BE2C (cell line): ENCODE data around the gene QRSL1.

Experiments used
- DNase-seq: peaks from one replicate; pipeline ENCODE4 v3.0.0-alpha.2; 2020
- H3K27me3 ChIP-seq: fragments of 250-450 bp; sonication (Bioruptor Pico); 2 replicates; pipeline ENCODE4 v1.5.1; 2020; ENCODE audit warnings: mild to moderate bottlenecking
- H3K36me3 ChIP-seq: fragments of 250-450 bp; sonication (Bioruptor Pico); 2 replicates; pipeline ENCODE4 v1.5.1; 2020; ENCODE audit warnings: mild to moderate bottlenecking
- H3K4me1 ChIP-seq: fragments of 250-450 bp; sonication (Bioruptor Pico); 2 replicates; pipeline ENCODE4 v1.5.1; 2020
- H3K4me3 ChIP-seq: 2 replicates; pipeline ENCODE4 v1.5.1; 2011; ENCODE audit warnings: low read depth, low read length
- H3K9me3 ChIP-seq: fragments of 250-450 bp; sonication (Bioruptor Pico); 2 replicates; pipeline ENCODE4 v1.5.1; 2020
- TF ChIP-seq, protein P1 (sequence below): IDR thresholded peaks from 2 replicates; pipeline ENCODE4 v1.5.1; 2012; ENCODE audit warnings: mild to moderate bottlenecking, low read depth, low read length

QRSL1 gene

DNA sequence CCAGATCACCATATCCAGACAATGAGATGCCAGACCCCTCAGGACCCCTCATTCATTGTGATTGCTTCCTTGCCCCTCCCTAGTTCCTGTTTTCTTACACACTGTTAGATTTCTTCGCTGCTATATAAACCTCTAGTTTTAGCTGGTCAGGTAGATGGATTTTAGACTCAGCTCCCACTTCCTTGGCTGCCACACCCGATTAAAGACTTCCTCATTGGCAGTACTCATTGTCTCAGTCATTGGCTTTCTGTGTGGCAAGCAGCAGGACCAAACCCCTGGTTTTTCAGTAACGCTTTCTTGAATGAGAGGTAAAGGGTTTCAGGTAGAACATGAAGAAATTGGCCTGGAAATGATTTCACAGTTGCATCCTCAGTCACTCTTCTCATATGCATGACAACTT is 47.9 kb downstream of the QRSL1 start:
- no peak for DNase-seq
- Histone ChIP-seq H3K4me3 (no peak overlapping the region), H3K36me3 (no peaks in the 10 kb centered on the region), H3K4me1 (no peaks in the 10 kb centered on the region), H3K9me3 (no peaks in the 10 kb centered on the region), H3K27me3 (no peaks in the 10 kb centered on the region; the same call in 1 of the 2 replicates)
- TF ChIP-seq, protein P1, sequence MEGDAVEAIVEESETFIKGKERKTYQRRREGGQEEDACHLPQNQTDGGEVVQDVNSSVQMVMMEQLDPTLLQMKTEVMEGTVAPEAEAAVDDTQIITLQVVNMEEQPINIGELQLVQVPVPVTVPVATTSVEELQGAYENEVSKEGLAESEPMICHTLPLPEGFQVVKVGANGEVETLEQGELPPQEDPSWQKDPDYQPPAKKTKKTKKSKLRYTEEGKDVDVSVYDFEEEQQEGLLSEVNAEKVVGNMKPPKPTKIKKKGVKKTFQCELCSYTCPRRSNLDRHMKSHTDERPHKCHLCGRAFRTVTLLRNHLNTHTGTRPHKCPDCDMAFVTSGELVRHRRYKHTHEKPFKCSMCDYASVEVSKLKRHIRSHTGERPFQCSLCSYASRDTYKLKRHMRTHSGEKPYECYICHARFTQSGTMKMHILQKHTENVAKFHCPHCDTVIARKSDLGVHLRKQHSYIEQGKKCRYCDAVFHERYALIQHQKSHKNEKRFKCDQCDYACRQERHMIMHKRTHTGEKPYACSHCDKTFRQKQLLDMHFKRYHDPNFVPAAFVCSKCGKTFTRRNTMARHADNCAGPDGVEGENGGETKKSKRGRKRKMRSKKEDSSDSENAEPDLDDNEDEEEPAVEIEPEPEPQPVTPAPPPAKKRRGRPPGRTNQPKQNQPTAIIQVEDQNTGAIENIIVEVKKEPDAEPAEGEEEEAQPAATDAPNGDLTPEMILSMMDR: no peak

DNA sequence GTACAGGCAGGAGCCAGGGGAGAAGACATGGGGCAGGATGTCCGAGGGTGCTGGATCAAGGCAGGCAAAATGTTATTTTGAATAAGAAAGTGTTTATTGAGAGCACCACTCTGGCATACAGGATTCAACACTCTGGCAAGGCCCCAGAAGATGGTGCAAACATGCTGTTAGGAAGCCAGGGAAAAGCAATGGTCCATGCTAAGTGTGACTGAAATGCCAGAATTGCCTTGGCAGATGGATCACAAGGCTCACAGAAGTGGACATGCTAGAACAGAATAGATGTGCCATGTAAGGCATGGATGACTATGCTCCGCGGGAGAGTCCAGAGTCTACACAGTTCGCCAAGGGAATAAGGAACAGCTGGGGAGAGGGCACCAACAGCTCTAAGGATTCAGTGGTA is 54.6 kb downstream of the QRSL1 start:
- Histone ChIP-seq H3K36me3 (no peaks in the 10 kb centered on the region), H3K9me3 (no peaks in the 10 kb centered on the region), H3K4me3 (no peak overlapping the region), H3K27me3 (no peaks in the 10 kb centered on the region; the same call in 1 of the 2 replicates), H3K4me1 (no peaks in the 10 kb centered on the region)
- DNase-seq: no peak
- TF ChIP-seq, protein P1: no peak

DNA sequence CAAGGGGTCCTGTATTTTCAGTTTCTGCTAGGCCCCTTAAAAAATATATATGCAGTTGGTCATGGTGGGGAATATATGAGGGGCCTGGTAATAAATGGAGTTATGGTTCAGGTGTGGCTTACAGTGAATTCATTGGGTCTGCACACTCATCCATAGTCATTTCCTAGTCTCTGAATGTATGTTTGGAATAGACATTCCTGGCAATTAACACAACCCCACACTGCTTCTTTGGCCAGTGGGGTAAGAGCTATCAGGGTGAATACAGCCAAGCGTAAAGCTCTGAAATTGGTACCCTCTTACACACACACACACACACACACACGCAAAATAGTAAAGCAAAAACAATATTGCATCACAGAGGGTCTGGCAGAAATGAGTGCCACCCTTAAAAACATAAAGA is 56.5 kb downstream of the QRSL1 start:
- H3K4me3 ChIP-seq: no peak overlapping the region
- TF ChIP-seq, protein P1: no peak
- DNase-seq: no peak
- H3K36me3 ChIP-seq: no peaks in the 10 kb centered on the region
- no peaks in the 10 kb centered on the region for H3K9me3 ChIP-seq
- no peaks in the 10 kb centered on the region for H3K27me3 ChIP-seq
- no peaks in the 10 kb centered on the region for H3K4me1 ChIP-seq

DNA sequence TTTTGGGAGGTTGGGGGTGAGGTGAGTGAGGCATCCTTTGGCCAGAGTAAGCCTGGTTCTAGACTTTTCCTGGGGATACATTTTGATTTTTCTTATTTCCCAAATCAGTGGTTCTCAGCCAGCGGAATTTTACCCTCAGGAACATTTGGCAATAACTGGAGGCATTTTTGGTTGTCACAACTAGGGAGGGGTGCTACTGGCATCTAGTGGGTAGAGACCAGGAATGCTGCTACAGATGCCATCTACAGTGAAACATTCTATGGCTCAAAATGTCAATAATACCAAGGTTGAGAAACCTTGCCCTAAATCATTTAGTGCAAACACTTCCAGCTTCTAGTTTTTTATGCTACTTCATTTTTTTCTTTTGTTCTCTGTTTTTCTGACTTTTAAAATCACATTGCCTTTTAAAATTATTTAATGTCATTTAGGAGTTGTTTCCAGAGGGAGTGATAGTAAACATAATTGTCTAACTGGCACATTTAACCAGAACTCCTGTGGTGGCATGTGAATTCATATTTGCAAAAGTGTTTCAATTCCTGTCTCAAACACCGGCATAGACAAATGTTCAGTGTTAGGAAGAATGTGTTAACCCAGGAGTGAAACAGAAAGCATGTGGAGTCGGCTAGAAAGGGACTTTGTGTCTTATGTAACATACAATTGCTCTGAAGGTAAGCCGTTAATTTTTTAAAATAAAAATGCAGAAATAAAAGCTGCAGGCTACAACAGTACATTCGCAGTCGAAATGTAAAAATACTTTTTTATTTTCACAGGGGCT is 59.0 kb downstream of the QRSL1 start:
- H3K27me3 ChIP-seq: no peaks in the 10 kb centered on the region
- H3K4me3 ChIP-seq: no peak overlapping the region
- TF ChIP-seq, protein P1: no peak
- no peaks in the 10 kb centered on the region for H3K9me3 ChIP-seq
- DNase-seq: no peak
- H3K4me1 ChIP-seq: no peaks in the 10 kb centered on the region
- no peaks in the 10 kb centered on the region for H3K36me3 ChIP-seq

DNA sequence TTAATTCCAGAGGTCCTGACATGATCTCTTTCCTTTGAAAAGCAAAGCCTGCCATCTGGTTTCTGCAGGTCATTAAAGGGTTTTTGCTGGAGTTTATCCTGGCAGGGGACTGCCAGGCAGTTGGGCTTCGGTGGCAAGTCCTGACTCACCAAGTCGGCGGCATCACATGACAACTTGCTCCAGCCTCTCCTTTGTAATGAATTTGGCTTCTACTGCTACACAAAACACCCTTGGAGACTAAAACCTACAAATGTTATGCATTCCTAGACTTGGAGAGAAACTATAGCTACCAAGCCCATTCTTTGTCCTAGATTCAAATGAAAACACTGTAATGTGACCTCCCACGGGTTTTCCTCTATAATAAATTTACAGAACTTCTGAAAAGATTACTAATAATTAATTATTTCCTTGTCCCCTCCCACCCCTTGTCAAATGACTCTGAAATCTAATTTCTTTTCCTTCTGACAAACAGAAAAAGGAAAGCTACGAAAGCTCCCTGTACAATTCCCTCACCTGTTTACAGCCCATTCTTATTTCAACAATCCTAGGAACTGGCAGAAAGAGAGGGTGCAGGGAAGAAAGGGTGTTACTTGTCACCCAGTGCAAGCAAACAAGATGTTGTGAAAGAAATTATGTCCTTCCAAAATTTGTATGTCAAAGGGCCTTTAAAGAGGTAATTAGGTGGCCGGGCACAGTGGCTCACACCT is 62.9 kb downstream of the QRSL1 start:
- no peak for DNase-seq
- H3K27me3 ChIP-seq: no peaks in the 10 kb centered on the region
- H3K4me1 ChIP-seq: no peaks in the 10 kb centered on the region
- no peaks in the 10 kb centered on the region for H3K9me3 ChIP-seq
- no peaks in the 10 kb centered on the region for H3K36me3 ChIP-seq
- TF ChIP-seq, protein P1: no peak
- no peak overlapping the region for H3K4me3 ChIP-seq

DNA sequence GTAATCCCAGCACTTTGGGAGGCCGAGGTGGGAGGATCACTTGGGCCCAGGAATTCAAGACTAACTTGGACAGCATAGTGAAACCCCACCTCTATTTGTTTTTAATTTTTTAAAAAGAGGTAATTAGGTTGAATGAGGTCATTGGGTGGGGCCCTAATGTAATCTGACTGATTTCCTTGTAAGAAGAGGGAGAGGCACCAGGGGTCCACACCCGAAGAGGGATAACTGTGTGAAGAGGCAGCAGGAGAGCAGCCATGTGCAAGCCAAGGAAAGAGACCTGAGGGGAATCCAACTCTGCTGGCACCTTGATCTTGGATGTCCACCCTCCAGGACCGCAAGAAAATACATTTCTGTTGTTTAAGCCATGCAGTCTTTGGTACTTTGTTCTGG is 63.4 kb downstream of the QRSL1 start:
- no peak overlapping the region for H3K4me3 ChIP-seq
- H3K27me3 ChIP-seq: no peaks in the 10 kb centered on the region
- no peaks in the 10 kb centered on the region for H3K9me3 ChIP-seq
- no peak for DNase-seq
- H3K36me3 ChIP-seq: no peaks in the 10 kb centered on the region
- H3K4me1 ChIP-seq: no peaks in the 10 kb centered on the region
- TF ChIP-seq, protein P1: no peak
